CD14-positive monocyte (primary cell): ENCODE measurements around the gene ADGRF5. TPM values are rescaled to one million over a fixed set of nuclear protein-coding genes. Genes with fewer than 3 reads are reported as not detected.
"Not testable (repeated sequence)": the region's sequence is repeated elsewhere in the genome, so short reads cannot be mapped to it uniquely, and the experiment has no call there.

Experiments
- DNase-seq, 3 donors: peaks; one replicate each; pipeline ENCODE4 v3.0.0-alpha.2; 2011 to 2022
- H2AFZ ChIP-seq: 2 replicates; pipeline ENCODE4 v1.6.0; 2012; ENCODE audit warnings: mild to moderate bottlenecking, low read depth, low read length, inconsistent platforms; ENCODE audit not compliant: insufficient read depth, poor library complexity, severe bottlenecking
- H3K27ac ChIP-seq, 2 donors: 1 replicate in 1 of 2; 2 replicates in 1 of 2; pipeline ENCODE4 v1.5.1; 2012 to 2013; ENCODE audit warnings: low read length in 2 of 2, control low read depth in 1 of 2, inconsistent platforms in 1 of 2, low read depth in 1 of 2, mild to moderate bottlenecking in 1 of 2
- H3K27me3 ChIP-seq, 2 donors: one replicate each; pipeline versions ENCODE4 v1.6.0 to v1.6.1; 2011 to 2013; ENCODE audit warnings: low read length in 2 of 2; ENCODE audit not compliant: control insufficient read depth in 2 of 2, insufficient read depth in 2 of 2
- H3K36me3 ChIP-seq, 2 donors: replicated peaks in 1 of 2; 1 replicate in 1 of 2; 2 replicates in 1 of 2; pipeline versions ENCODE4 v1.5.1 to v1.6.1; 2012 to 2013; ENCODE audit warnings: low read length in 2 of 2, control low read depth in 1 of 2, inconsistent platforms in 1 of 2, mild to moderate bottlenecking in 1 of 2; ENCODE audit not compliant: insufficient read depth in 2 of 2, control insufficient read depth in 1 of 2
- H3K4me1 ChIP-seq, 2 donors: 1 replicate in 1 of 2; 2 replicates in 1 of 2; pipeline versions ENCODE4 v1.5.1 to v1.6.1; 2012 to 2013; ENCODE audit warnings: low read length in 2 of 2, control low read depth in 1 of 2, inconsistent platforms in 1 of 2, mild to moderate bottlenecking in 1 of 2, moderate library complexity in 1 of 2; ENCODE audit not compliant: insufficient read depth in 2 of 2, control insufficient read depth in 1 of 2
- H3K4me2 ChIP-seq: replicated peaks from 2 replicates; pipeline ENCODE3; 2012; ENCODE audit warnings: low read length, moderate library complexity, mild to moderate bottlenecking; ENCODE audit not compliant: poor library complexity, severe bottlenecking; ENCODE audit errors: extremely low read depth
- H3K4me3 ChIP-seq, 3 experiments: fragments of 200-600 bp in 1 of 3; sonication (generic) in 1 of 3; replicated peaks in 1 of 3; 1 replicate in 2 of 3; 2 replicates in 1 of 3; pipeline ENCODE4 v1.5.1; 2011 to 2013; ENCODE audit warnings: low read length in 3 of 3, mild to moderate bottlenecking in 3 of 3, control low read depth in 2 of 3, low read depth in 2 of 3, inconsistent platforms in 1 of 3, moderate library complexity in 1 of 3
- H3K79me2 ChIP-seq: 2 replicates; pipeline ENCODE4 v1.6.0; 2012; ENCODE audit warnings: mild to moderate bottlenecking, control low read depth, inconsistent platforms, low read length, moderate library complexity; ENCODE audit not compliant: insufficient read depth
- H3K9ac ChIP-seq: 2 replicates; pipeline ENCODE4 v1.6.0; 2017; ENCODE audit warnings: low read length, mild to moderate bottlenecking; ENCODE audit not compliant: insufficient read depth, poor library complexity, severe bottlenecking
- H3K9me3 ChIP-seq, 2 donors: replicated peaks in 1 of 2; 1 replicate in 1 of 2; 2 replicates in 1 of 2; pipeline versions ENCODE4 v1.5.1 to v1.6.1; 2012 to 2013; ENCODE audit warnings: low read length in 2 of 2, control low read depth in 1 of 2; ENCODE audit not compliant: control insufficient read depth in 1 of 2, insufficient read depth in 1 of 2
- H4K20me1 ChIP-seq: 2 replicates; pipeline ENCODE4 v1.6.0; 2012; ENCODE audit warnings: mild to moderate bottlenecking, low read length, control low read depth, moderate library complexity; ENCODE audit not compliant: insufficient read depth
- H3K27ac Mint-ChIP-seq, 7 donors: one replicate each; pipeline ENCODE4 v1.8.0; 2020; ENCODE audit warnings: mild to moderate bottlenecking in 7 of 7, mixed read lengths in 7 of 7, moderate library complexity in 6 of 7, inconsistent platforms in 2 of 7
- H3K27me3 Mint-ChIP-seq, 3 donors: one replicate each; pipeline ENCODE4 v1.8.0; 2021 to 2022; ENCODE audit warnings: low read depth in 3 of 3, mild to moderate bottlenecking in 3 of 3, mixed read lengths in 3 of 3, moderate library complexity in 3 of 3, inconsistent platforms in 1 of 3
- H3K36me3 Mint-ChIP-seq, 2 donors: one replicate each; pipeline ENCODE4 v1.8.0; 2020; ENCODE audit warnings: mixed read lengths in 2 of 2, inconsistent platforms in 1 of 2, mild to moderate bottlenecking in 1 of 2
- H3K4me1 Mint-ChIP-seq: one replicate; pipeline ENCODE4 v1.8.0; 2020; ENCODE audit warnings: mild to moderate bottlenecking, mixed read lengths
- H3K4me3 Mint-ChIP-seq, 2 donors: one replicate each; pipeline ENCODE4 v1.8.0; 2020; ENCODE audit warnings: mild to moderate bottlenecking in 2 of 2, mixed read lengths in 2 of 2, moderate library complexity in 1 of 2
- H3K9me3 Mint-ChIP-seq, 7 donors: one replicate each; pipeline ENCODE4 v1.8.0; 2020 to 2022; ENCODE audit warnings: mixed read lengths in 7 of 7, mild to moderate bottlenecking in 6 of 7, moderate library complexity in 6 of 7, inconsistent platforms in 2 of 7
- WGBS: methylation state at CpG from one replicate; pipeline ENCODE4 v1.1.5; 2013; ENCODE audit warnings: missing lambda C conversion rate; ENCODE audit not compliant: insufficient coverage; 5-methylcytosine and 5-hydroxymethylcytosine counted together
- intact Hi-C, 2 donors: fragments of 100-400 bp; cut with micrococcal nuclease; formaldehyde crosslinking; loops; one replicate each; pipeline versions ENCODE4 v1.15.0 to v1.15.1; 2023
- polyA plus RNA-seq, 3 donors: library from polyadenylated mRNA; depleted of rRNA in 1 of 3; unstranded in 2 of 3; stranded (reverse) in 1 of 3; fragments of 300-500 nt in 2 of 3; fragments of >200 nt in 1 of 3; fragmentation: Illumina TruSeq in 2 of 3; gene quantifications; 1 replicate in 2 of 3; 2 replicates in 1 of 3; pipeline ENCODE4 v1.2.3, GENCODE V29; 2012 to 2021
- TF ChIP-seq, protein P1 (sequence below): fragments of 200-600 bp; IDR thresholded peaks from one replicate; pipeline ENCODE4 v1.8.0; 2022; ENCODE audit warnings: antibody characterized with exemption, mild to moderate bottlenecking

The ADGRF5 gene
- polyA plus RNA-seq, 3 donors, result not detected

DNA sequence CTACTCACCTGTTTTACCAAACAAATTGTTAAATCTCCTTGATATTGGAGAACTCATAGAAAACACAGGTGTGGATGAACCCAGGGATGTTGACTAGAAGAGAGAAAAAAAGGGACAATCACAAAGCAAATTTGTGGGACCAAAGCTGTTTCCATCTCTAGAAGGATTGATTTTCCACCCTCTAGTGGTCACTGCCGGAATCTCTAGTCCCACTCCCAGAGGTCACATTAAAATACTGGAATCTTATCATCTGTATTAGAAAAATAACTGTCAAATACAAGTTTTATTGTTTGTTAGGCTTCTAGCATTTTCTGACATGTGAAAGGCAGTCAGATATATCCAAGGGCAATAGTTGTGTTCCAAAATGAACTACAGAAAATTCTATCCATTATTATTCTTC is 65.8 kb downstream of the ADGRF5 start:
- H3K4me2 ChIP-seq, H3K27me3 ChIP-seq, H4K20me1 ChIP-seq, H3K4me3 Mint-ChIP-seq, H3K9ac ChIP-seq, H2AFZ ChIP-seq, H3K36me3 Mint-ChIP-seq, H3K36me3 ChIP-seq, H3K4me3 ChIP-seq, H3K79me2 ChIP-seq, H3K4me1 Mint-ChIP-seq, H3K9me3 Mint-ChIP-seq, H3K9me3 ChIP-seq, H3K27me3 Mint-ChIP-seq, H3K4me1 ChIP-seq, H3K27ac ChIP-seq: not testable (repeated sequence)
- DNase-seq, result peak in 2 of 3 donors; percentile 11 to 21
- intact Hi-C loops, result loop anchor here in 1 of 2 donors (10.0 kb wide), 1 partner anchor 449 kb away; the partner anchor contains the start of gene TNFRSF21
- TF ChIP-seq, protein P1, sequence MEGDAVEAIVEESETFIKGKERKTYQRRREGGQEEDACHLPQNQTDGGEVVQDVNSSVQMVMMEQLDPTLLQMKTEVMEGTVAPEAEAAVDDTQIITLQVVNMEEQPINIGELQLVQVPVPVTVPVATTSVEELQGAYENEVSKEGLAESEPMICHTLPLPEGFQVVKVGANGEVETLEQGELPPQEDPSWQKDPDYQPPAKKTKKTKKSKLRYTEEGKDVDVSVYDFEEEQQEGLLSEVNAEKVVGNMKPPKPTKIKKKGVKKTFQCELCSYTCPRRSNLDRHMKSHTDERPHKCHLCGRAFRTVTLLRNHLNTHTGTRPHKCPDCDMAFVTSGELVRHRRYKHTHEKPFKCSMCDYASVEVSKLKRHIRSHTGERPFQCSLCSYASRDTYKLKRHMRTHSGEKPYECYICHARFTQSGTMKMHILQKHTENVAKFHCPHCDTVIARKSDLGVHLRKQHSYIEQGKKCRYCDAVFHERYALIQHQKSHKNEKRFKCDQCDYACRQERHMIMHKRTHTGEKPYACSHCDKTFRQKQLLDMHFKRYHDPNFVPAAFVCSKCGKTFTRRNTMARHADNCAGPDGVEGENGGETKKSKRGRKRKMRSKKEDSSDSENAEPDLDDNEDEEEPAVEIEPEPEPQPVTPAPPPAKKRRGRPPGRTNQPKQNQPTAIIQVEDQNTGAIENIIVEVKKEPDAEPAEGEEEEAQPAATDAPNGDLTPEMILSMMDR, result peak; percentile 81
- H3K27ac Mint-ChIP-seq, result peak overlapping the region in 1 of 7 donors; percentile 28
- no CpG with 5 or more reads among the region's 1 CpG for WGBS

DNA sequence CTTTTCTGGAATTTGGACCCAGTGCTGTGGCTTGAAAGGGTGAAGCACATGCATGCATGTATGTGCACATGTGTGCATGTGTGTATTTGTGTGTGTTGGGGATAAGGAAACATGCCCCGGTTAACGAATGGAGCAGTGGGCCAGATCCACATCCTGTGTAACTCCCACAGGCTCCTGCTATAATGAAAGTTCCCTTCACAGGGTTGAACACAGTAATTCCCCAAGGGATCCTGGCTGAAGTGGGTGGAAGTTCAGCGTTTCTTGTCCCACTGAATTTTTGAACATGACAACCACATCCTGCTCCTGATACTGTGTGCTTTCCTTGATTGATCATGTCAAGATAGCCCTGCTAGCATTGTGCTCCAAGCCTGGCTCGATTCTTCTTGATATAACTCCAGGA is 70.2 kb downstream of the ADGRF5 start:
- H3K4me1 Mint-ChIP-seq, result peaks cover 12% of the 10 kb centered on the region
- not testable (repeated sequence) for H3K4me2 ChIP-seq, H3K27me3 ChIP-seq, H3K9ac ChIP-seq, H3K9me3 Mint-ChIP-seq, H3K36me3 ChIP-seq, H3K27ac ChIP-seq, H3K36me3 Mint-ChIP-seq, DNase-seq, H3K9me3 ChIP-seq, H3K4me1 ChIP-seq, H3K27ac Mint-ChIP-seq, H3K4me3 ChIP-seq, H4K20me1 ChIP-seq, H3K27me3 Mint-ChIP-seq, H3K79me2 ChIP-seq, H3K4me3 Mint-ChIP-seq, H2AFZ ChIP-seq
- intact Hi-C loops, result loop anchor here in 1 of 2 donors (10.0 kb wide), 1 partner anchor 453 kb away; the partner anchor contains the start of gene TNFRSF21
- WGBS, result 75% methylated on average over 1 of the region's 4 CpGs
